HepG2 (cell line): ENCODE measurements around the gene CAPN9. TPM values are rescaled to one million over a fixed set of nuclear protein-coding genes. Genes with fewer than 3 reads are reported as not detected.

Source experiments
- ADNP ChIP-seq: sonication (generic); formaldehyde crosslinking; IDR thresholded peaks from 2 replicates; pipeline ENCODE4 v1.4.0; 2020; ENCODE audit warnings: missing genetic modification reagents
- CENPT ChIP-seq: sonication (generic); formaldehyde crosslinking; IDR thresholded peaks from 2 replicates; pipeline ENCODE4 v1.8.0; 2022; ENCODE audit warnings: low read depth, mild to moderate bottlenecking, moderate library complexity, missing genetic modification reagents
- ETV6 ChIP-seq: sonication (generic); formaldehyde crosslinking; conservative IDR thresholded peaks from 2 replicates; pipeline ENCODE4 v1.4.0; 2020; ENCODE audit warnings: missing genetic modification reagents
- KLF12 ChIP-seq: sonication (generic); formaldehyde crosslinking; IDR thresholded peaks from 2 replicates; pipeline ENCODE4 v1.4.0; 2020; ENCODE audit warnings: missing genetic modification reagents, borderline replicate concordance
- MAF1 ChIP-seq: sonication (generic); formaldehyde crosslinking; IDR thresholded peaks from 2 replicates; pipeline ENCODE4 v1.5.0; 2020; ENCODE audit warnings: missing genetic modification reagents, borderline replicate concordance
- NFRKB ChIP-seq: fragments of 450-650 bp; IDR thresholded peaks from 2 replicates; pipeline ENCODE4 v1.6.1; 2017
- NFYC ChIP-seq: IDR thresholded peaks from 2 replicates; pipeline ENCODE4 v1.6.1; 2016; ENCODE audit warnings: missing genetic modification reagents, missing compliant biosample characterization
- RERE ChIP-seq: IDR thresholded peaks from 2 replicates; pipeline ENCODE4 v1.6.1; 2016; ENCODE audit warnings: low read depth, missing genetic modification reagents, missing compliant biosample characterization
- RXRA ChIP-seq: sonication (generic); formaldehyde crosslinking; IDR thresholded peaks from 2 replicates; pipeline ENCODE4 v1.5.1; 2020; ENCODE audit warnings: missing genetic modification reagents
- TMF1 ChIP-seq: sonication (generic); formaldehyde crosslinking; IDR thresholded peaks from 2 replicates; pipeline ENCODE4 v1.8.1; 2022; ENCODE audit warnings: low read depth, missing genetic modification reagents
- ZHX2 ChIP-seq, 2 experiments: sonication (generic) in 1 of 2; formaldehyde crosslinking in 1 of 2; IDR thresholded peaks; 2 replicates each; pipeline versions ENCODE4 v1.6.1 to v1.9.0; 2014 to 2022; ENCODE audit warnings: antibody characterized with exemption in 1 of 2, borderline replicate concordance in 1 of 2, inconsistent platforms in 1 of 2, low read depth in 1 of 2, missing genetic modification reagents in 1 of 2
- ZNF383 ChIP-seq: sonication (generic); formaldehyde crosslinking; IDR thresholded peaks from 2 replicates; pipeline ENCODE4 v1.4.0; 2020; ENCODE audit warnings: missing genetic modification reagents, mild to moderate bottlenecking, borderline replicate concordance
- ZNF446 ChIP-seq: sonication (generic); formaldehyde crosslinking; IDR thresholded peaks from 2 replicates; pipeline ENCODE4 v1.5.0; 2020; ENCODE audit warnings: mild to moderate bottlenecking, missing genetic modification reagents
- ZNF543 ChIP-seq: sonication (generic); formaldehyde crosslinking; IDR thresholded peaks from 2 replicates; pipeline ENCODE4 v1.4.0; 2020; ENCODE audit warnings: mild to moderate bottlenecking, missing genetic modification reagents
- ZNF558 ChIP-seq: sonication (generic); formaldehyde crosslinking; IDR thresholded peaks from 2 replicates; pipeline ENCODE4 v1.9.0; 2022; ENCODE audit warnings: mild to moderate bottlenecking, missing genetic modification reagents, borderline replicate concordance
- ZNF790 ChIP-seq: sonication (generic); formaldehyde crosslinking; IDR thresholded peaks from 2 replicates; pipeline ENCODE4 v1.8.0; 2022; ENCODE audit warnings: missing genetic modification reagents, mild to moderate bottlenecking, borderline replicate concordance
- polyA plus RNA-seq, 8 experiments: library from polyadenylated mRNA; depleted of rRNA in 3 of 8; stranded (reverse) in 7 of 8; unstranded in 1 of 8; fragments of >200 nt; fragmentation: Illumina TruSeq in 4 of 8; extraction: Trizol in 4 of 8; gene quantifications; 2 replicates each; pipeline versions ENCODE4 v1.2.1 to v1.2.3, GENCODE V29; 2011 to 2016; ENCODE audit warnings: low read depth in 4 of 8, missing spikeins in 1 of 8, mixed read lengths in 1 of 8; ENCODE audit not compliant: insufficient read depth in 1 of 8
- total RNA-seq, 5 experiments: library from RNA; depleted of rRNA; stranded (reverse); fragments of >200 nt; fragmentation: Illumina TruSeq; extraction: Trizol; gene quantifications; 2 replicates each; pipeline ENCODE4 v1.2.3, GENCODE V29; 2016; ENCODE audit warnings: low read depth in 1 of 5

Gene CAPN9
- total and polyA plus RNA-seq, 2 of the 13 experiments (the other 11 are each of a cell fraction or from before 2014, with no cell fraction given): 0.04 to 0.31 TPM

GRCh38 chr1:230708631-230709580 lies 38.3 kb upstream of the CAPN9 start (continued):
- TF ChIP-seq ZHX2 (IDR thresholded peaks at IDR 0.05; ENCODE audit: low read depth) (peak; percentile 62; the same call in 1 of the 2 replicates), ZHX2 (CRISPR knock-in tag; IDR thresholded peaks at IDR 0.05; ENCODE audit: borderline replicate concordance) (no peak), NFYC (CRISPR knock-in tag) (peak; percentile 56), MAF1 (CRISPR knock-in tag) (no peak), ZNF383 (no peak), ZNF543 (CRISPR knock-in tag) (peak; percentile 95), ZNF558 (CRISPR knock-in tag) (peak; percentile 89), NFRKB (no peak), ETV6 (peak; percentile 40; the same call in 1 of the 2 replicates), ZNF790 (CRISPR knock-in tag) (0 out of 2 replicates have a peak, but pooled peaks have one; percentile 17), RXRA (peak; percentile 94), TMF1 (CRISPR knock-in tag) (0 out of 2 replicates have a peak, but pooled peaks have one; percentile 56), CENPT (CRISPR knock-in tag) (0 out of 2 replicates have a peak, but pooled peaks have one; percentile 39), RERE (CRISPR knock-in tag) (peak; percentile 81), ZNF446 (CRISPR knock-in tag) (peak; percentile 72; the same call in 1 of the 2 replicates), KLF12 (peak; percentile 63; the same call in 1 of the 2 replicates), ADNP (CRISPR knock-in tag) (0 out of 2 replicates have a peak, but pooled peaks have one; percentile 11)
